GM12878 (cell line): Measurements from ENCODE around the gene SPDYE3. TPM values are rescaled to one million over a fixed set of nuclear protein-coding genes. Genes with fewer than 3 reads are reported as not detected.
A peak's percentile ranks its signal among the peaks of the same experiment; 100 is the strongest.

ENCODE experiments used
- BCL11A ChIP-seq: IDR thresholded peaks from 2 replicates; pipeline ENCODE4 v1.6.1; 2011; ENCODE audit warnings: low read depth, low read length
- IKZF1 ChIP-seq: fragments of 450-650 bp; conservative IDR thresholded peaks from 2 replicates; pipeline ENCODE4 v1.6.1; 2017; ENCODE audit warnings: antibody characterized with exemption, mild to moderate bottlenecking
- KDM1A ChIP-seq: fragments of 200-600 bp; sonication (generic); IDR thresholded peaks from 2 replicates; pipeline ENCODE4 v1.6.1; 2016; ENCODE audit warnings: borderline replicate concordance
- LARP7 ChIP-seq: fragments of 450-650 bp; IDR thresholded peaks from 2 replicates; pipeline ENCODE4 v1.6.1; 2017; ENCODE audit warnings: mild to moderate bottlenecking
- NR2C1 ChIP-seq: fragments of 450-650 bp; IDR thresholded peaks from 2 replicates; pipeline ENCODE4 v1.6.1; 2017; ENCODE audit warnings: antibody characterized with exemption, mild to moderate bottlenecking, moderate library complexity
- NRF1 ChIP-seq: conservative IDR thresholded peaks from 2 replicates; pipeline ENCODE4 v1.6.1; 2011; ENCODE audit warnings: mild to moderate bottlenecking, low read depth, low read length, improper control_type of control experiment
- TARDBP ChIP-seq: IDR thresholded peaks from 2 replicates; pipeline ENCODE4 v1.6.1; 2016; ENCODE audit warnings: borderline replicate concordance
- polyA plus RNA-seq, 11 experiments: library from polyadenylated mRNA; depleted of rRNA in 4 of 11; unstranded in 6 of 11; stranded (reverse) in 5 of 11; fragments of >200 nt; fragmentation: Nextera tagmentation in 4 of 11; fragmentation: Illumina TruSeq in 1 of 11; extraction: Ambion mirVana in 4 of 11; extraction: Trizol in 1 of 11; gene quantifications; 1 replicate in 1 of 11; 2 replicates in 10 of 11; pipeline versions ENCODE4 v1.2.1 to v1.2.3, GENCODE V29; 2011 to 2016; ENCODE audit warnings: inconsistent platforms in 2 of 11, missing spikeins in 2 of 11, low read depth in 1 of 11
- total RNA-seq, 4 experiments: library from RNA; depleted of rRNA in 3 of 4; stranded (reverse); fragments of >200 nt in 3 of 4; fragmentation: Illumina TruSeq in 1 of 4; extraction: Trizol in 1 of 4; gene quantifications; 2 replicates each; pipeline versions ENCODE4 v1.2.1 to v1.2.3, GENCODE V29; 2013 to 2021
- TF ChIP-seq, protein P1 (sequence below): fragments of 450-650 bp; IDR thresholded peaks from 2 replicates; pipeline ENCODE4 v1.6.1; 2017; ENCODE audit warnings: mild to moderate bottlenecking, moderate library complexity
- TF ChIP-seq, protein P2 (sequence below): fragments of 450-650 bp; IDR thresholded peaks from 2 replicates; pipeline ENCODE4 v1.6.1; 2017; ENCODE audit warnings: mild to moderate bottlenecking, low read depth, inconsistent platforms; ENCODE audit not compliant: poor library complexity, severe bottlenecking

Gene SPDYE3
- total and polyA plus RNA-seq, 10 of the 15 experiments (the other 5 are each of a cell fraction or from before 2014, with no cell fraction given): 0.03 to 9.4 (median 1.4) TPM; not detected in 4

DNA sequence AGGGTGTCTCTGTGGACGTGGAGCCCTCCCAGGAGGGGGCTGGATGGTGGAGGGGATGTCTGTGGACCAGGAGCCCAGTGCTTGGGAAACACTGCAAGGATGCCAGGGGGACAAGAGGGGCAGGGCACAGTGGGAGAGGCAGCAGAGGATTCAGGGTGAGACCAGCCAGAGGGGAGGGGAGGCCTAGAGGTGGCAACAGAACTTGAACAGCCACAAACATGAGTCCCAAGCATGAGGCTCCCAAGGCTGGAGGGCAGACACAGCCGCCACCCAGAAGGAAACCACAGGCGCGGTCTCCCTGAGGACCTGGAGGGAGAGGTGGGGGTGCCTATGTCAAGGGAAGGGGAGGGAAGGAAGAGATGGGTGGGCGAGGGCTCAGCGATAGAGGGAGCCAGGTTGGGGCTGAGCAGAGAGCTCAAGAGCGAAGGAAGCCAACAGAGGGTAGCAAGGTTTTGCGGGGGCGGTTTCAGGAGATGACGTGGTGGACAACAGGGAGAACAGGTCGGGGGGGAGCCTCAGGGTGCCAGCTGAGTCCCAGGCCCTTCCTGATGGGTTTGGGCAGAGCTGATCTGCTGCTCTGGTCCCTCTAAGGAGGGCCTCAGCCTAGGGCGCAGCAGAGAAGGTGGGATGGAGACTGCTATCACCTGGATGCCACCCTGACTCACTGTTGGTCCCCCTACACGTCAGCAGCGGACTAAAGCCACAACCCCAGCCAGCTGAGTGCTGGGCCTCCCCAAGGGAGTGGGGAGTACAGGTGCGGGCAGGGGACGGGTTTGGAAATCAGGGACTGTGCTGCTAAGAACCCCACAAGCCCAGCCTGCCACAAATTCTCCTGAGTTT, 59.1 kb downstream of the SPDYE3 start (continued):
- TF ChIP-seq, protein P1, sequence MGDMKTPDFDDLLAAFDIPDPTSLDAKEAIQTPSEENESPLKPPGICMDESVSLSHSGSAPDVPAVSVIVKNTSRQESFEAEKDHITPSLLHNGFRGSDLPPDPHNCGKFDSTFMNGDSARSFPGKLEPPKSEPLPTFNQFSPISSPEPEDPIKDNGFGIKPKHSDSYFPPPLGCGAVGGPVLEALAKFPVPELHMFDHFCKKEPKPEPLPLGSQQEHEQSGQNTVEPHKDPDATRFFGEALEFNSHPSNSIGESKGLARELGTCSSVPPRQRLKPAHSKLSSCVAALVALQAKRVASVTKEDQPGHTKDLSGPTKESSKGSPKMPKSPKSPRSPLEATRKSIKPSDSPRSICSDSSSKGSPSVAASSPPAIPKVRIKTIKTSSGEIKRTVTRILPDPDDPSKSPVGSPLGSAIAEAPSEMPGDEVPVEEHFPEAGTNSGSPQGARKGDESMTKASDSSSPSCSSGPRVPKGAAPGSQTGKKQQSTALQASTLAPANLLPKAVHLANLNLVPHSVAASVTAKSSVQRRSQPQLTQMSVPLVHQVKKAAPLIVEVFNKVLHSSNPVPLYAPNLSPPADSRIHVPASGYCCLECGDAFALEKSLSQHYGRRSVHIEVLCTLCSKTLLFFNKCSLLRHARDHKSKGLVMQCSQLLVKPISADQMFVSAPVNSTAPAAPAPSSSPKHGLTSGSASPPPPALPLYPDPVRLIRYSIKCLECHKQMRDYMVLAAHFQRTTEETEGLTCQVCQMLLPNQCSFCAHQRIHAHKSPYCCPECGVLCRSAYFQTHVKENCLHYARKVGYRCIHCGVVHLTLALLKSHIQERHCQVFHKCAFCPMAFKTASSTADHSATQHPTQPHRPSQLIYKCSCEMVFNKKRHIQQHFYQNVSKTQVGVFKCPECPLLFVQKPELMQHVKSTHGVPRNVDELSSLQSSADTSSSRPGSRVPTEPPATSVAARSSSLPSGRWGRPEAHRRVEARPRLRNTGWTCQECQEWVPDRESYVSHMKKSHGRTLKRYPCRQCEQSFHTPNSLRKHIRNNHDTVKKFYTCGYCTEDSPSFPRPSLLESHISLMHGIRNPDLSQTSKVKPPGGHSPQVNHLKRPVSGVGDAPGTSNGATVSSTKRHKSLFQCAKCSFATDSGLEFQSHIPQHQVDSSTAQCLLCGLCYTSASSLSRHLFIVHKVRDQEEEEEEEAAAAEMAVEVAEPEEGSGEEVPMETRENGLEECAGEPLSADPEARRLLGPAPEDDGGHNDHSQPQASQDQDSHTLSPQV: peak; percentile 7; the same call in 1 of the 2 replicates
- no peak for TF ChIP-seq NR2C1
- no peak for TF ChIP-seq TARDBP
- TF ChIP-seq BCL11A: no peak
- TF ChIP-seq NRF1: no peak
- peak; percentile 86 for TF ChIP-seq IKZF1
- no peak for TF ChIP-seq LARP7
- TF ChIP-seq KDM1A: no peak
- TF ChIP-seq, protein P2, sequence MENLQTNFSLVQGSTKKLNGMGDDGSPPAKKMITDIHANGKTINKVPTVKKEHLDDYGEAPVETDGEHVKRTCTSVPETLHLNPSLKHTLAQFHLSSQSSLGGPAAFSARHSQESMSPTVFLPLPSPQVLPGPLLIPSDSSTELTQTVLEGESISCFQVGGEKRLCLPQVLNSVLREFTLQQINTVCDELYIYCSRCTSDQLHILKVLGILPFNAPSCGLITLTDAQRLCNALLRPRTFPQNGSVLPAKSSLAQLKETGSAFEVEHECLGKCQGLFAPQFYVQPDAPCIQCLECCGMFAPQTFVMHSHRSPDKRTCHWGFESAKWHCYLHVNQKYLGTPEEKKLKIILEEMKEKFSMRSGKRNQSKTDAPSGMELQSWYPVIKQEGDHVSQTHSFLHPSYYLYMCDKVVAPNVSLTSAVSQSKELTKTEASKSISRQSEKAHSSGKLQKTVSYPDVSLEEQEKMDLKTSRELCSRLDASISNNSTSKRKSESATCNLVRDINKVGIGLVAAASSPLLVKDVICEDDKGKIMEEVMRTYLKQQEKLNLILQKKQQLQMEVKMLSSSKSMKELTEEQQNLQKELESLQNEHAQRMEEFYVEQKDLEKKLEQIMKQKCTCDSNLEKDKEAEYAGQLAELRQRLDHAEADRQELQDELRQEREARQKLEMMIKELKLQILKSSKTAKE: peak; percentile 67
